Vagina (tissue), 2 donors: ENCODE measurements around the gene OR8U1. TPM values are rescaled to one million over a fixed set of nuclear protein-coding genes. Genes with fewer than 3 reads are reported as not detected.

Experiments
- DNase-seq, 2 donors: peaks; one replicate each; pipeline ENCODE4 v3.0.0-alpha.2; 2017; ENCODE audit errors: extremely low spot score in 2 of 2
- H3K27ac ChIP-seq: fragments of 200-600 bp; sonication (generic); one replicate; pipeline ENCODE4 v1.5.1; 2019
- H3K27me3 ChIP-seq: fragments of 200-600 bp; sonication (generic); one replicate; pipeline ENCODE4 v1.5.1; 2019
- H3K36me3 ChIP-seq, 2 donors: fragments of 200-600 bp; sonication (generic); one replicate each; pipeline ENCODE4 v1.5.1; 2017 to 2019
- H3K4me1 ChIP-seq: fragments of 200-600 bp; sonication (generic); one replicate; pipeline ENCODE4 v1.5.1; 2019
- H3K4me3 ChIP-seq, 2 donors: fragments of 200-600 bp; sonication (generic); 1 replicate in 1 of 2; 2 replicates in 1 of 2; pipeline ENCODE4 v1.5.1; 2016 to 2019
- H3K9me3 ChIP-seq: fragments of 200-600 bp; sonication (generic); one replicate; pipeline ENCODE4 v1.5.1; 2019
- POLR2A ChIP-seq, 2 donors: fragments of 450-650 bp; IDR thresholded peaks; one replicate each; pipeline ENCODE4 v1.6.1; 2017; ENCODE audit warnings: antibody characterized with exemption in 2 of 2, mild to moderate bottlenecking in 2 of 2, moderate library complexity in 2 of 2
- POLR2AphosphoS5 ChIP-seq, 2 donors: sonication (generic); formaldehyde crosslinking; IDR thresholded peaks; one replicate each; pipeline ENCODE4 v1.9.0; 2017; ENCODE audit warnings: antibody characterized with exemption in 2 of 2, mild to moderate bottlenecking in 2 of 2, low read depth in 1 of 2; ENCODE audit not compliant: insufficient read depth in 1 of 2
- intact Hi-C: fragments of 100-400 bp; cut with DNase I; formaldehyde crosslinking; loops from one replicate; pipeline ENCODE4 v1.15.1; 2023
- total RNA-seq: library from RNA; depleted of rRNA; stranded (reverse); fragments of >200 nt; gene quantifications from one replicate; pipeline ENCODE4 v1.2.3, GENCODE V29; 2016
- TF ChIP-seq, protein P1 (sequence below), 3 experiments: fragments of 450-650 bp in 2 of 3; fragments of 200-600 bp in 1 of 3; sonication (generic) in 1 of 3; IDR thresholded peaks; one replicate each; pipeline ENCODE4 v1.5.1; 2017 to 2019; ENCODE audit warnings: antibody characterized with exemption in 3 of 3, mild to moderate bottlenecking in 2 of 3, moderate library complexity in 2 of 3

Gene OR8U1
- total RNA-seq, 1 donor from 2014 or later = not detected

GRCh38 chr11:56404393-56404792 is 29.0 kb downstream of the OR8U1 start:
- no peak overlapping the region for H3K4me3 ChIP-seq
- H3K4me1 ChIP-seq = no peaks in the 10 kb centered on the region
- TF ChIP-seq POLR2AphosphoS5 (IDR thresholded peaks at IDR 0.05; ENCODE audit: insufficient read depth in 1 of 2, low read depth in 1 of 2) = no peak
- no peak for TF ChIP-seq POLR2A (IDR thresholded peaks at IDR 0.05)
- TF ChIP-seq, protein P1, sequence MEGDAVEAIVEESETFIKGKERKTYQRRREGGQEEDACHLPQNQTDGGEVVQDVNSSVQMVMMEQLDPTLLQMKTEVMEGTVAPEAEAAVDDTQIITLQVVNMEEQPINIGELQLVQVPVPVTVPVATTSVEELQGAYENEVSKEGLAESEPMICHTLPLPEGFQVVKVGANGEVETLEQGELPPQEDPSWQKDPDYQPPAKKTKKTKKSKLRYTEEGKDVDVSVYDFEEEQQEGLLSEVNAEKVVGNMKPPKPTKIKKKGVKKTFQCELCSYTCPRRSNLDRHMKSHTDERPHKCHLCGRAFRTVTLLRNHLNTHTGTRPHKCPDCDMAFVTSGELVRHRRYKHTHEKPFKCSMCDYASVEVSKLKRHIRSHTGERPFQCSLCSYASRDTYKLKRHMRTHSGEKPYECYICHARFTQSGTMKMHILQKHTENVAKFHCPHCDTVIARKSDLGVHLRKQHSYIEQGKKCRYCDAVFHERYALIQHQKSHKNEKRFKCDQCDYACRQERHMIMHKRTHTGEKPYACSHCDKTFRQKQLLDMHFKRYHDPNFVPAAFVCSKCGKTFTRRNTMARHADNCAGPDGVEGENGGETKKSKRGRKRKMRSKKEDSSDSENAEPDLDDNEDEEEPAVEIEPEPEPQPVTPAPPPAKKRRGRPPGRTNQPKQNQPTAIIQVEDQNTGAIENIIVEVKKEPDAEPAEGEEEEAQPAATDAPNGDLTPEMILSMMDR (IDR thresholded peaks at IDR 0.05) = no peak
- DNase-seq = no peak
- no peaks in the 10 kb centered on the region for H3K9me3 ChIP-seq
- intact Hi-C loops = no loop called here
- no peak overlapping the region for H3K27ac ChIP-seq
- H3K27me3 ChIP-seq = no peaks in the 10 kb centered on the region
- H3K36me3 ChIP-seq = no peaks in the 10 kb centered on the region

- DNase-seq = no peak
- no peaks in the 10 kb centered on the region for H3K4me1 ChIP-seq
- no peaks in the 10 kb centered on the region for H3K27me3 ChIP-seq
- no peaks in the 10 kb centered on the region for H3K36me3 ChIP-seq
- no peak overlapping the region for H3K27ac ChIP-seq
- H3K9me3 ChIP-seq = no peaks in the 10 kb centered on the region
- H3K4me3 ChIP-seq = no peak overlapping the region
- TF ChIP-seq POLR2AphosphoS5 (IDR thresholded peaks at IDR 0.05; ENCODE audit: insufficient read depth in 1 of 2, low read depth in 1 of 2) (no peak), POLR2A (IDR thresholded peaks at IDR 0.05) (no peak)
- TF ChIP-seq, protein P1 (IDR thresholded peaks at IDR 0.05) = no peak
- intact Hi-C loops = no loop called here
Observed at GRCh38 chr11:56410801-56411200, 35.4 kb downstream of the OR8U1 start.

DNA sequence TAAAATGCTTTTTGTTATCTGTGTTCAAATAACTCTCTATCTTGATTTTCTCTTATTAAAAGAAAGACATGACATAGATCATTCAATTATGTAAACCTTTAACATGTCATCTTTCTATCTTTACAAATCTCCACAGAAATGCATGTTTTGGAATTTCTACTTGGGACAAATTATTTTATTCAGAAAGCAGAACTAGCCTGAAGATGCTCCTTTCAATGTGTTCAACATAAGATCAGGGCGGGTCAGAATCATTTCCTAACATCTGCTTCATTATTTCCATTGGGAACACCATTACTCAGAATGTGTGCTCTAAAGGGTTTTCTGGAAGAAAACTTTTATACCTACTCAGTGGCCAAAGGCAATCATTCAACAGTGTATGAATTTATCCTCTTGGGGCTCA is 37.0 kb downstream of the OR8U1 start, which contains the start of gene OR5AL1:
TSS of gene OR5AL1 (plus strand) at position 301 of the 400 bp plus-strand sequence.
- no peak within 1 kb of the TSS for H3K4me3 ChIP-seq
- DNase-seq = no peak
- no peaks in the 10 kb centered on the region for H3K36me3 ChIP-seq
- H3K27me3 ChIP-seq = no peaks in the 10 kb centered on the region
- no peak within 1 kb of the TSS for H3K27ac ChIP-seq
- H3K4me1 ChIP-seq = no peaks in the 10 kb centered on the region
- intact Hi-C loops = no loop called here
- TF ChIP-seq POLR2AphosphoS5 (IDR thresholded peaks at IDR 0.05; ENCODE audit: insufficient read depth in 1 of 2, low read depth in 1 of 2) = no peak
- TF ChIP-seq POLR2A (IDR thresholded peaks at IDR 0.05) = no peak
- TF ChIP-seq, protein P1 (IDR thresholded peaks at IDR 0.05) = no peak
- no peaks in the 10 kb centered on the region for H3K9me3 ChIP-seq

Other genes with a start within 250 kb of the OR8U1 start
- not detected for gene OR8J3, start 235.4 kb upstream of the OR8U1 start, total RNA-seq
- not detected for gene OR8K5, start 215.3 kb upstream of the OR8U1 start, total RNA-seq
- not detected for gene OR5J2, start 199.0 kb upstream of the OR8U1 start, total RNA-seq
- gene OR5T2, start 141.4 kb upstream of the OR8U1 start, total RNA-seq = not detected
- not detected for gene OR5T3, start 123.4 kb upstream of the OR8U1 start, total RNA-seq
- not detected for gene OR5T1, start 101.5 kb upstream of the OR8U1 start, total RNA-seq
- gene OR8H1, start 83.4 kb upstream of the OR8U1 start, total RNA-seq = not detected
- gene OR8K3, start 60.5 kb upstream of the OR8U1 start, total RNA-seq = not detected
- gene OR8K1, start 29.6 kb upstream of the OR8U1 start, total RNA-seq = not detected
- not detected for gene OR8J1, start 21.3 kb upstream of the OR8U1 start, total RNA-seq
- not detected for gene OR5AL1, start 37.1 kb downstream of the OR8U1 start, total RNA-seq
- not detected for gene OR5M3, start 97.7 kb downstream of the OR8U1 start, total RNA-seq
- not detected for gene OR5M8, start 115.7 kb downstream of the OR8U1 start, total RNA-seq
- not detected for gene OR5M11, start 167.6 kb downstream of the OR8U1 start, total RNA-seq
- not detected for gene OR5M10, start 202.1 kb downstream of the OR8U1 start, total RNA-seq
- not detected for gene OR5M1, start 239.2 kb downstream of the OR8U1 start, total RNA-seq